ENCODE results near the gene RRBP1.

RRBP1 gene

GRCh38 chr20:17586250-17586649 is 95.8 kb downstream of the RRBP1 start:
- TF ChIP-seq CTCF (IDR thresholded peaks at IDR 0.05; ENCODE audit: extremely low read depth, missing control alignments): no peak
- DNase-seq (ENCODE audit: low spot score): no peak

- TF ChIP-seq CTCF (IDR thresholded peaks at IDR 0.05; ENCODE audit: extremely low read depth, missing control alignments): no peak
- DNase-seq (ENCODE audit: low spot score): no peak
These were observed 97.4 kb downstream of the RRBP1 start for GRCh38 chr20:17584689-17585088.

GRCh38 chr20:17583126-17583525 is 98.9 kb downstream of the RRBP1 start:
- DNase-seq (ENCODE audit: low spot score): no peak
- TF ChIP-seq CTCF (IDR thresholded peaks at IDR 0.05; ENCODE audit: extremely low read depth, missing control alignments): no peak

GRCh38 chr20:17580895-17581294 is 101.1 kb downstream of the RRBP1 start:
- no peak for DNase-seq (ENCODE audit: low spot score)
- TF ChIP-seq CTCF (IDR thresholded peaks at IDR 0.05; ENCODE audit: extremely low read depth, missing control alignments): no peak

DNA sequence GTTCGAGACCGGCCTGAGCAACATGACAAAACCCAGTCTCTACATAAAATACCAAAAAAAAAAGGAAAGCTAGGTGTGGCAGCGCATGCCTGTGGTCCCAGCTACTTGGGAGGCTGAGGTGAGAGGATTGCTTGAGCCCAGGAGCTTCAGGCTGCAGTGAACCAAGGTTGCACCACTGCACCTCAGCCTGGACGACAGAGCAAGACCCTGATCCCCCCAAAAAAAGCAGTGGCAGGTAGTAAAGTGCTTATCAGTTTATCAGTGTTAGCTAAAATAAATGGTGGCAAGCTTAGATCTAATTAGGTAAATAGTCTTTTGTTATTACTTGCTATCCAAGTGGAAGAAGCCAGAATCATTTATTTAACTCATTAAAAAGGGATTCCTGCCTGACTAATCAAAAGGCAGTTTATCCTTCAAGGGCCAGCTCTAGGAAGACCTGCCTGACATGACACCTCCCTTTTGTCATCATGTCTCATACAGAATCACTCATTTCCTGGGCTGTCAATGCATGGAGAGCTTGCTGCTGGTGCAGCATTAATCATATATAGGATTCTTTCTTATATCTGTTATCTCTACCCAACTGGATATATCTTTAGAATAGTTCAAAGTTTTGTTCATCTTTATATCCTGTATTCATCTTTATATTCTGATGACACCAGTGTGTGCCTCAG is 102.5 kb downstream of the RRBP1 start:
- DNase-seq (ENCODE audit: low spot score): no peak
- TF ChIP-seq CTCF (IDR thresholded peaks at IDR 0.05; ENCODE audit: extremely low read depth, missing control alignments): no peak

DNA sequence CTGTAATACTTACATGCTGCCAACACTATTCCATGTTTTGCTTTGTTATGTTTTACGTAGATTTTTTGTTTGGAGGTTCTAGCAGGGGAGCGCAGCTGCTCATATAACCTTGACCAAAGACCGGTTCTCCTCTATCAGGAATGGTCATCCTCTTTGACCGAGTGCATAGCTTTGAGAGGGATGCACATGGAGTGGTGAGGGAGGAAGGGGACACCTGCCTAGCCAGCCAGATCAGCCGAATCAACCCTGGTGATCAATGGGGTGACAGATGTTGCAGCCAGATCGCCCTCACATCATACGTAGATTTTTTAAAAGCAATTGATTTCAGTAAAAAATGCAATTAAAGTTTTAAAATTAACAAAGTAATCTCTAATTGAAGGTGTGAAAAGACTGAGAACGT is 105.8 kb downstream of the RRBP1 start:
- TF ChIP-seq CTCF (IDR thresholded peaks at IDR 0.05; ENCODE audit: extremely low read depth, missing control alignments): no peak
- DNase-seq (ENCODE audit: low spot score): no peak

- no peak for TF ChIP-seq CTCF (IDR thresholded peaks at IDR 0.05; ENCODE audit: extremely low read depth, missing control alignments)
- no peak for DNase-seq (ENCODE audit: low spot score)
These were observed 108.6 kb downstream of the RRBP1 start for GRCh38 chr20:17573463-17573862.
